Thoracic aorta (tissue), 2 donors: ENCODE measurements around the gene SFSWAP. TPM values are rescaled to one million over a fixed set of nuclear protein-coding genes. Genes with fewer than 3 reads are reported as not detected.

Source experiments
- ATAC-seq: fragments of 150-250 bp; one replicate; pipeline ENCODE4 v1.8.0; 2017; ENCODE audit warnings: low read depth; ENCODE audit not compliant: insufficient number of reproducible peaks, low FRiP score
- DNase-seq: peaks from one replicate; pipeline ENCODE4 v3.0.0-alpha.2; 2020; ENCODE audit warnings: low spot score
- H3K27ac ChIP-seq, 2 donors: fragments of 200-600 bp; sonication (generic); 1 replicate in 1 of 2; 2 replicates in 1 of 2; pipeline ENCODE4 v1.5.1; 2016; ENCODE audit warnings: mild to moderate bottlenecking in 2 of 2, moderate library complexity in 2 of 2
- H3K27me3 ChIP-seq: fragments of 200-600 bp; sonication (generic); replicated peaks from 2 replicates; pipeline ENCODE4 v1.6.0; 2016; ENCODE audit warnings: mild to moderate bottlenecking; ENCODE audit not compliant: insufficient read depth
- H3K36me3 ChIP-seq: fragments of 200-600 bp; sonication (generic); one replicate; pipeline ENCODE4 v1.5.1; 2016
- H3K4me1 ChIP-seq, 2 donors: fragments of 200-600 bp; sonication (generic); 1 replicate in 1 of 2; 2 replicates in 1 of 2; pipeline versions ENCODE4 v1.5.1 to v1.6.0; 2016; ENCODE audit warnings: low read depth in 2 of 2, mild to moderate bottlenecking in 1 of 2; ENCODE audit not compliant: control insufficient read depth in 1 of 2
- H3K4me3 ChIP-seq: fragments of 200-600 bp; sonication (generic); 2 replicates; pipeline ENCODE4 v1.5.1; 2016; ENCODE audit warnings: mild to moderate bottlenecking
- H3K9me3 ChIP-seq: fragments of 200-600 bp; sonication (generic); 2 replicates; pipeline ENCODE4 v1.5.1; 2016
- total RNA-seq, 2 donors: library from RNA; depleted of rRNA; stranded (reverse); fragments of >200 nt; gene quantifications; one replicate each; pipeline versions ENCODE4 v1.1.0 to v1.2.3, GENCODE V29; 2016
- TF ChIP-seq, protein P1 (sequence below): fragments of 200-600 bp; sonication (generic); IDR thresholded peaks from one replicate; pipeline ENCODE4 v1.5.1; 2019; ENCODE audit warnings: antibody characterized with exemption

Gene SFSWAP
- total RNA-seq, 2 donors from 2014 or later = 27.9 to 63.2 TPM

GRCh38 chr12:131684015-131684725 is 26.7 kb upstream of the SFSWAP start:
- no peaks in the 10 kb centered on the region for H3K4me1 ChIP-seq
- no peak for DNase-seq
- H3K27ac ChIP-seq = no peak overlapping the region
- no peak for ATAC-seq
- TF ChIP-seq, protein P1, sequence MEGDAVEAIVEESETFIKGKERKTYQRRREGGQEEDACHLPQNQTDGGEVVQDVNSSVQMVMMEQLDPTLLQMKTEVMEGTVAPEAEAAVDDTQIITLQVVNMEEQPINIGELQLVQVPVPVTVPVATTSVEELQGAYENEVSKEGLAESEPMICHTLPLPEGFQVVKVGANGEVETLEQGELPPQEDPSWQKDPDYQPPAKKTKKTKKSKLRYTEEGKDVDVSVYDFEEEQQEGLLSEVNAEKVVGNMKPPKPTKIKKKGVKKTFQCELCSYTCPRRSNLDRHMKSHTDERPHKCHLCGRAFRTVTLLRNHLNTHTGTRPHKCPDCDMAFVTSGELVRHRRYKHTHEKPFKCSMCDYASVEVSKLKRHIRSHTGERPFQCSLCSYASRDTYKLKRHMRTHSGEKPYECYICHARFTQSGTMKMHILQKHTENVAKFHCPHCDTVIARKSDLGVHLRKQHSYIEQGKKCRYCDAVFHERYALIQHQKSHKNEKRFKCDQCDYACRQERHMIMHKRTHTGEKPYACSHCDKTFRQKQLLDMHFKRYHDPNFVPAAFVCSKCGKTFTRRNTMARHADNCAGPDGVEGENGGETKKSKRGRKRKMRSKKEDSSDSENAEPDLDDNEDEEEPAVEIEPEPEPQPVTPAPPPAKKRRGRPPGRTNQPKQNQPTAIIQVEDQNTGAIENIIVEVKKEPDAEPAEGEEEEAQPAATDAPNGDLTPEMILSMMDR = no peak
- no peaks in the 10 kb centered on the region for H3K36me3 ChIP-seq
- H3K27me3 ChIP-seq = no peaks in the 10 kb centered on the region
- no peaks in the 10 kb centered on the region for H3K9me3 ChIP-seq
- no peak overlapping the region for H3K4me3 ChIP-seq

DNA sequence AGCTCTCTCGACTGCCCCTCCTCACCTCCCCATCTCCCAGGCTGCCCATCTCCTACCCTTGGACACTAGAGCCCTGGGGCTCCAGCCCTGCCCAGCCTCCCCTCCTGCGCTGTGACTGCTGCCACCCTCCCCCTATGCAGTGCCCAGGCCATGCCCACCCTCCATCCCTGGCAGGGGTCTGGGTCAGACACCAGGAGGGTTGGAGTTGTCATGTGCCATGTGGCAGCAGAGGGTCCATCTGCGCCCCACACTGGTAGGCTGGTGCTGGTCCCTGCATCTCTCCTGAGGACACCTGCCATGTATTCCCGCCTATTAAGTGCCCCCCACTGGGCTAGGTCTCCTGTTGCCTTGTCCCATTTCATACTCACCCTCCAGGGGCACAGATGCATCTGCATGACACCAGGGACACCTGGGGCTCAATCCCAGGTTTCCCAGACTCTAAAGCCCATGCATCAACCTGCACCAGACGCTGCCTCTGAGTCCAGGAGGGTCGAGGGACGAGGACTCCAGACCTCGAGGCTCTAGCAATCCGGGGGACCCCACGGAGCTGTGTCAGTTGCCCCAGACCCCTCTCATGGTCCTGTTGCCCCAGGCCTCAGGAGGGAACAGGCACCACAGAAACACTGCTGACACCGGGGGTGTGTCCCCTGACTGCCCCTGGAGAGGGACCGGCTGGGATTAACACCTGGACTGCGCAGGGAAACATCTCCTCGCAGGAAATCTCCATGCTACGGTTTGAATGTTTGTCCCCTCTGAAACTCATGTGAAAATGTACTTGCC is 23.4 kb upstream of the SFSWAP start:
- H3K27me3 ChIP-seq = no peaks in the 10 kb centered on the region
- H3K9me3 ChIP-seq = no peaks in the 10 kb centered on the region
- no peak overlapping the region for H3K27ac ChIP-seq
- no peaks in the 10 kb centered on the region for H3K4me1 ChIP-seq
- no peak for DNase-seq
- ATAC-seq = no peak
- TF ChIP-seq, protein P1 = no peak
- no peak overlapping the region for H3K4me3 ChIP-seq
- no peaks in the 10 kb centered on the region for H3K36me3 ChIP-seq

DNA sequence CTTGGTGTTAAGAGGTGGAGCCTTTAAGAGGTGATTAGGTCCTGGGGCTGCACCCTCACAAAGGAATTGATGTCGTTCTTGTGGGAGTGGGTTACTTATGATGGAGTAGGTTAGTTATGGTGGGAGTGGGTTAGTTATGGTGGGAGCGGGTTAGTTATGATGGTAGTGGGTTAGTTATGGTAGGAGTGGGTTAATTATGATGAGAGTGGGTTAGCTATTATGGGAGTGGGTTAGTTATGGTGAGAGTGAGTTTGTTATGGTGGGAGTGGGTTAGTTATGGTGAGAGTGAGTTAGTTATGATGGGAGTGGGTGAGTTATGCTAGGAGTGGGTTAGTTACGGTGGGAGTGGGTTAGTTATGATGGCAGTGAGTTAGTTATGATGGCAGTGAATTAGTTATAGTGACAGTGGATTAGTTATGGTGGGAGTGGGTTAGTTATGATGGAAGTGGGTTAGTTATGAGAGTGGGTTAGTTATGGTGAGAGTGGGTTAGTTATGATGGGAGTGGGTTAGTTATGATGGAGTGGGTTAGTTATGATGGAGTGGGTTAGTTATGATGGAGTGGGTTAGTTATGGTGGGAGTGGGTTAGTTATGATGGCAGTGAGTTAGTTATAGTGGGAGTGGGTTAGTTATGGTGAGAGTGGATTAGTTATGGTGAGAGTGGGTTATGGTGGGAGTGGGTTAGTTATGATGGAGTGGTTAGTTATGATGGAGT is 22.6 kb upstream of the SFSWAP start:
- H3K4me3 ChIP-seq = no peak overlapping the region
- ATAC-seq = no peak
- H3K27ac ChIP-seq = no peak overlapping the region
- no peaks in the 10 kb centered on the region for H3K9me3 ChIP-seq
- no peaks in the 10 kb centered on the region for H3K4me1 ChIP-seq
- TF ChIP-seq, protein P1 = no peak
- no peak for DNase-seq
- no peaks in the 10 kb centered on the region for H3K27me3 ChIP-seq
- no peaks in the 10 kb centered on the region for H3K36me3 ChIP-seq

- Histone ChIP-seq H3K27ac (no peak overlapping the region), H3K4me1 (no peaks in the 10 kb centered on the region), H3K36me3 (no peaks in the 10 kb centered on the region), H3K27me3 (no peaks in the 10 kb centered on the region), H3K9me3 (no peaks in the 10 kb centered on the region), H3K4me3 (no peak overlapping the region)
- ATAC-seq (no peak), DNase-seq (no peak)
- TF ChIP-seq, protein P1 = no peak
Observed at GRCh38 chr12:131688845-131689154, 22.1 kb upstream of the SFSWAP start.

DNA sequence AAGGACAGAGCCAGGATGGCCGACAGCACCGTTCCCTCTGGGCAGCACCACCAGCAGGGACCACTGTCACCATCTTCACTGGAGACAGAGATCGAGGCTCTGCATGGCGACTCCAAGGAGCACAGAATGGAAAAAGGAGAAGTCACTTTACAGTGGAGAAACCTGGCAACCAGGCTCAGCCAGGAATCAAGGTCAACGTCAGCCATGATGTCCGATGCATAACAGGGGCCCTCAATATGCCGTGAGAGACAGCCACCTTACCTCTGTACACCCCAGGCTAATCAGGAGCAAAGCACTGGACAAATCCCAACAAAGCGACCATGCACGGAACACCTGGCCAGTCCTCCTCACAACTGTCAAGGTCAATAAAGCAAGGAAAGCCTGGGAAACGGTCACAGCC is 20.6 kb upstream of the SFSWAP start:
- H3K4me1 ChIP-seq = no peaks in the 10 kb centered on the region
- no peak overlapping the region for H3K27ac ChIP-seq
- no peak overlapping the region for H3K4me3 ChIP-seq
- H3K36me3 ChIP-seq = no peaks in the 10 kb centered on the region
- no peaks in the 10 kb centered on the region for H3K27me3 ChIP-seq
- no peaks in the 10 kb centered on the region for H3K9me3 ChIP-seq
- TF ChIP-seq, protein P1 = no peak
- no peak for ATAC-seq
- no peak for DNase-seq
